Stimulated activated CD4-positive, alpha-beta T cell treated with anti-CD3 and anti-CD28 coated beads, Interleukin-1b, Interleukin-23, amount 100 ng/mL, for 1 hour (primary cell): ENCODE results near the gene FCN2.

Source experiments
- DNase-seq, 2 donors: peaks; one replicate each; pipeline ENCODE4 v3.0.0-alpha.2; 2020; ENCODE audit warnings: low read depth in 2 of 2

FCN2 gene

DNA sequence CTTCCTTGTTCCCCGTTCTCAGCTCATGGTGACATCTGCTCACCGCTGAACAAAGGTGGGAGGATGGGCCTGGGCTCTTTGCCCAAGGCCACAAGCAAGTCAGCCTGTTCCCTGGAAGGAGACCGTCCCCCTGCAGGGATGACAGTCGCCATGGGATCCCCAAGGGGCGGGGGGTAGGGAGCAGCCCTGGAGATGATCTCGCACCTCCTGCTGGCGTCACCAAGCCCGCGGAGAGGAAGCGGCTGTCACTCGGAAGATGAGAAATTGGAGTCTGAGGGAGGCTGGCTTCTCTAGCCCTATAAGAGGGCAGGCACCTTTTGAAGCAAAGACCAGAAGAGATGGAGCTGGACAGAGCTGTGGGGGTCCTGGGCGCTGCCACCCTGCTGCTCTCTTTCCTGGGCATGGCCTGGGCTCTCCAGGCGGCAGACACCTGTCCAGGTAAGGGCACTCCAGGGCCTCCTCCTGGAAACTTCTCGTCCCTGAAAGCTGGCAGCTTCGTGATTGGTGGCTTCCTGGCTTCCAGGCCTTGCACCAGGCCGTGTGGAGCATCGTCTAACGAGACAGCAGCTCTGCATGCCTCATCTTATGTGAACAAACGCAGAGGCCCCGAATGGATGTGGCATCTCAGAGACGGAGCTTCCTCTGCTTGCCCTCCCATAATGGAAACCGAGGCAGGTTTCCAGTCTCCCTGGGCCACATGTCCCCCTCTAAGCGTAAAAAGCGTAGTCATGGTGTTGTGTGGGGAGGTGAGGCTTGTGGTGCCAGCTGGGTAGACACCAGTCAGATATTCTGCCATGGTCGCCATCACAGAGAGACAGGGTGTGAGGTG, at the start of gene FCN2:
TSS of gene FCN2 (plus strand) at position 327 of the 829 bp plus-strand sequence. CDS start at position 339, 12 bp downstream.
- no peak for DNase-seq

DNA sequence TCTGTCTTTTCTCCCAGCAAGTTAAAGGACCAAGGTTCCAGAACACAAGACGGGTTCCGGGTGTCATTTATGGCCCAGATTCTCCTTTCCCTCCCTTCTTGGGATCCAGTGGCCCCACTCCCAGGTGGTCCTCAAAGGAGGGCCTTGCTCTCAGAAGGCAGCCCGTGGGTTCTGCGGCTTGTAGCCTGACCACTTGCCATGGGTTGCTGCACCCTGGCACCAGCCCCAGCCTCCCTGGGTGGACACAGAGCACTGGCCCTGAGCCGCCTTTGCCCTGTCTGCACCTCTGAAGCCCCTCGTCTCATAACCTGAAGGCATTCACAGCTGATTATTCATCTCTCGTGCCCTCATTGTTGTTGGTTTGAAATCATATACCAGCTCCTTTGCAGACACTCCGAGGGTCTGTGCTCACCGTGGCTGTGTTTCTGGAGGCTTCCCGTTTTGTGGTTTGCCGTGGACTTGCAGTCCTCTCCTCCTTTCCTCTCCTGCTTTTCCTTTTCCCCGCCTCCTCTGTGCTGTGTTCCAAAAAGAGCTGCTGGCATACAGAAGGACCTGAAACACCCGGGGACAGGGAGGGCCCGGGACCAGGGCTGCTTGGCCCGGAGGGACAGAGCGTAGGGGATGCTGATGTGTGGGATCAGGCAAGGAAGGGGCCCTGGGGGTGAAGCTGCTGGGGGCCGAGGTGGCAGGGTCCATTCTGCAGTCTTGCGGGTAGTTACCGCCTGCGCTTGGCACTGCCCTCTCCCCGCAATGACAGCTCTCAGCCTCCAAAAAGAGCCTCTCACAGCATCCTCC, 49.5 kb upstream of the FCN2 start:
- DNase-seq: no peak

- no peak for DNase-seq
These were observed 48.1 kb upstream of the FCN2 start for GRCh38 chr9:134832471-134832870.

DNA sequence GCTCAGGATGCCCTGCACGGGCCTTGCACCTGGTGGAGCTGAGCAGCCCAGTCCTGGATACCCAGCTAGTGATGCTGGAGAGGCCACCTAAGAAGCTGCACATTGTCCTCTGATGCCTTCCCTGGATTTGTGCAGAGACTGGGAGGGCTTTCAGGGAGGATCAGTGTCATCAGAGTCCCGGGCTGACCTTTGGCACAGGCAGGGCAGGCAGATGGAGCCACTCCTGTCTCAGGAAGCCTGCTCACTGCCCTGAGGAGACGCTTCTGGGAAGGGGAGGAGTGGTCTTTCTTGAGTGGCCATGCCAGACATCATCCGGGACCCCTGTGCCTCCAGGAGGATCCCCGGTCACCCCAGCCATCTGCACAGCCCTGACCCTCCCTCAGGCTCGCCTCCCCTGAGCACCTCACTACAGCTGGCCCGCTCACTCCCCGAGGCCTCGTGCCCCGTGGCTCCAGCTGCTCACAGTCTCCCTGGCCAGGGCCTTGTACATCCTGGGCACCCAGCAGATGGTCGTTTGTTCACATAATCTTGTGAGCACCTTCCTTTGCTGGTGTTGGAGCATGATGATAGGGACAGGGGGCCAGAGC, 47.2 kb upstream of the FCN2 start:
- no peak for DNase-seq

- no peak for DNase-seq
These were observed 46.2 kb upstream of the FCN2 start for GRCh38 chr9:134834217-134834956.

- DNase-seq: no peak
These were observed 45.6 kb upstream of the FCN2 start for GRCh38 chr9:134834957-134835419.

- DNase-seq: no peak
These were observed 45.2 kb upstream of the FCN2 start for GRCh38 chr9:134835448-134835847.

DNA sequence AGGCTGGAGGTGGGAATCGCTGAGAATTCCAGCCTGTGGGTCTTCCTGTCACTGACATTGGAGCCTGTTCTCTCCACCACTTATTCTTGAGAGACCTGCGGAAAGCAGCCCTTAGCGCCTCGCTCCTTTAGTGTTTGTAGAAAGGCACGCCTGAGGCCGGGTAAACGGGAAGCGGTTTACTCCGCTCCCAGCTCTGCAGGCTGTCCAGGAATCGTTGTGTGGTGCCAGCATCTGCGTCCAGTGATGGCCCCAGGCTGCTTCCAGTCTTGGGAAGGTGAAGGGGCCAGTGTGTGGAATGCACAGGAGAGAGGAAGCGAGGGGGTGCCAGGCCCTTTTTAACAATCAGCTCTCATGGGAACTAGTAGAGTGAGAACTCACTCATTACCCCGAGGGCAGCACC, 44.6 kb upstream of the FCN2 start:
- DNase-seq: no peak

DNA sequence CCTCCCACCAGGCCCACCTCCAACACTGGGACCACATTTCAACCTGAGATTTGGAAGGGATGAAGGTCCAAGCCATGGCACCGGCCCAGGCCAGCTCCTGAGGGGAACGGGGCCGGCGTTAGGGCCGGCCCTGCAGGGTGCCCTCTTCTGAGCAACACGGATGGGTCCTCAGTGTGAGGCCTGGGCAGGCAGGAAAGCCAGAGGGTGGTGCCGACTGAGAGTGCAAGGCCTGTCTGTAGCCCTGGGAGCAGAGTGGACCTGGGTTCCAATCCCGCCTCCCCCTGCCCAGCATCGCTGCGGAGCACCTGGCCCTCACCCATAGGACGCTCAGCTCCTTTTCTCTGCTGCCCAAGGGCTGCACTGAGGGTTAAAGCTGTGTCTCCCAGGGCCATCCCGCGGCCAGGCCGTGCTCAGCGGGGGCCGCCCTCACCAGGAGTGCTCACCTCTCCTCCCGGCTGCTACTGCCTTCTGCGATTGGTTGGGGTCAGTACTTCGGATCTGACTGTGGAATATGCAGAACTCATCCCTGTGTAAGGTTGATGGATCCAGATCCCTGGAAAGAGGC, 44.1 kb upstream of the FCN2 start:
- no peak for DNase-seq

DNA sequence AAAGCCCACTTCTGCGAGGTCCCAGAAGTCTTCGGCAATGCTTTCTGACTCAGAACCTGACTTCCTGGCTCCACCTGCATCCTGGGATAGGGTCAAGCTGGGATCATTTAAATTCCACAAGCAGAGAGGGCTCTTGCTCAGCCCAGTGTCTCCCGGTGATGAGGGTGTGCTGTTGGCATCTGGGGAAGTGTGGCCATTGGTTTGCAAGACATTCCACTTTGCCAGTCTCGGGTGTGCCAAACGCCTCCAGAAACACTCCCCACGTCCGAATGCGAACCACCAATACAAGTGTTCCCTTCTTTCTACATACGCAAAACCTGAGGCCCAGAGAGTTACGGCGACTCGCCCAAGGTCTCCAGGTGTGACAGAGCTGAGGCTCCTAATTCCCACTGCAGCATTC, 43.1 kb upstream of the FCN2 start:
- no peak for DNase-seq

- DNase-seq: no peak
These were observed 41.8 kb upstream of the FCN2 start for GRCh38 chr9:134838651-134839454.

DNA sequence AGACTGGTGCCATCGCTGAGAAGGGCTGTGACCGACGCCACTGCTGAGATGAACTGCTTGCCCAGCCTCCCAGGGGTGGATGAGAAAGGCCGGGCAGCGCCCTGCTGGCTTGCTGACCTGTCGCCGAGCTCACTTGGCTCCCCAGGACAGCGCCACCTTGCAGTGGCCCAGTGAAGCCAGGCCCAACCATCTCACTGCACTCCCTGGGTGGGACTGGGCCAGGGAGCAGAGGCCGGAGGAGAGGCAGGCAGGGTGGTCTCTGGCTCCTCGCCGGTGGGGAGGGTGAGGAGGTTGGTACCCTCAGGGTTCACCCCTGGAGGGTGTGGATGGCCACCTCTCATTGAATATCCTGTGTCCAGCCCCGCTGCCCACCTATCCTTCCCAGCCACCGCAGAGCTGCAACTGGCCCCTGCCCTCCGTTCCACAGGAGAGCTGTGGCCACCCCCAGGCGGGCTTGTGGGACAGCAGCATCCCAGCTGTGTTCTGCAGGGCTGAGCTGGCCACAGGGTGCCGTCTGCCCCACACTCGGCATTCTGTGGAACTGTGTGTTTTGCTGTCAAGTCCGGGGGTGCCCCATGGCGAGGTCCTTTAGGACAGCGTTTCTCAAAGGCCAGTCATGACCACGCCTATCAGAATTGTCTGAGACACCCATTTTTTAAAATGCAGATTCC, 41.0 kb upstream of the FCN2 start:
- DNase-seq: no peak

GRCh38 chr9:134840511-134840910, 40.1 kb upstream of the FCN2 start:
- no peak for DNase-seq

DNA sequence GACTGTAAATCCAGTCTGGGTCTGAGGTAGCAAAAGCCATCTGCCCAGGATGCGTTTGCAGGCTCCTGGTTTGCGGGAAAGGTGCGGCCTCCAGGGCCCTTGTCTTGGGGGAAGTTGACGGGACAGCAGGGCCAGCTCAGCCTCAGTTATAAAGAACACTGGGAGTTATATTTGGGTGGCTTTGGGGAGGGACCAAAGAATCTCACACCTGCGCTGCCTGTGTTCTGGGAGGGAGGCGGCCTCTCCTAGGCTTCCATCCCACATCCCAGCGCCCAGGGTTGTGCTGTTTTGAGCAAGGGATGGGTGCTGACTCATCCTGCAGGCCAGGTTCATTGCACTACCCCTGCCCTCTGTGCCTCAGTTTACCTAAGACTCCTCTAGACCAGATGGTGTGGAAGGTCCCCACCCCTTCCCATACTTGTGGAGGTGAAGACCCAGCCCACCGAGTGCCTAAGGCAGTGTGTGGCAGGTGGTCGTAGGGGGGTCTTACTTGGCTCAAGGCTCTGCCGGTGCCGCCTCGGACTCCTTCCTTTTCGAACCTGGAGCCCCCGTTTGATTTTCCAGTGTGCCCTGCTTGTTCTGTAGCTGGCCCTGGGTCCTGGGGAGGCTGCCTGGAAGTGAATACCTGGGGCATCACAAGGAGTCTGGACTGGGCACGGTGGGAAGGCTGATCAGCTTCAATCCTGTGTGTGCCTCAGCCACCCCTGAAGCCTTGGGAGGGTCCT, 39.3 kb upstream of the FCN2 start:
- DNase-seq: no peak

DNA sequence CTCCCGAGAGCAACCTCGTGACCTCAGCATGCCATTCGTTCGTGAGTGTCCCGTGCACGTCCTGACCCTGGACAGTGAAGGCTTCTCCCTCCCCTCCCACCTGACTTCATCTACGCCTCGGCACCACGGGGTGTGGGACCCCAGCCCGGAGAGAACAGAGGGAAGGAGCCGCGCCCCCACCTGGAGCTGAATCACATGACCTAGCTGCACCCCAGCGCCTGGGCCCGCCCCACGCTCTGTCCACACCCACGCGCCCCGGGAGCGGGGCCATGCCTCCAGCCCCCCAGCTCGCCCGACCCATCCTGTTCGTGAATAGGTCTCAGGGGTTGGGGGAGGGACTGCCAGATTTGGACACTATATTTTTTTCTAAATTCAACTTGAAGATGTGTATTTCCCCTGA, 38.3 kb upstream of the FCN2 start:
- DNase-seq: no peak

DNA sequence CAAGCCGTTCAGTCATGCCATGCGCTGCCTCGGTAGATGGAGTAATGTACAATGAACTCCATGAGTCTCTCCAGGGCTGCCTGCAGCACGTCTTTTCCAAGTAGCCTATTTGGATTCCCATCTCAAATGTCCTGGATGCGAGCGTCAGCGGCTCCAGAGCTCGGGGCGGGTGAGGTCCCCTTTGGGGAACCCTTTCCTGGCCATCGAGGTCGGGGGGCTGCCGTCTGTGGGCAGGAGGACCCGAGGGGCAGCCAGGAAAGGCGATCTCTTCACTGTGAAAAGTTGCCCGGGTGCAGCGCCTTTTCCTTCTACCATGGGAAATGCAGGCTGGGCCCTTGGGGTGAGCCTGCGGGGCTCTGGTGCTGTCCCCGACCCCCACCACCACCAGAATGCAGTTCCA, 36.9 kb upstream of the FCN2 start:
- no peak for DNase-seq

- no peak for DNase-seq
These were observed 35.8 kb upstream of the FCN2 start for GRCh38 chr9:134844821-134845220.

DNA sequence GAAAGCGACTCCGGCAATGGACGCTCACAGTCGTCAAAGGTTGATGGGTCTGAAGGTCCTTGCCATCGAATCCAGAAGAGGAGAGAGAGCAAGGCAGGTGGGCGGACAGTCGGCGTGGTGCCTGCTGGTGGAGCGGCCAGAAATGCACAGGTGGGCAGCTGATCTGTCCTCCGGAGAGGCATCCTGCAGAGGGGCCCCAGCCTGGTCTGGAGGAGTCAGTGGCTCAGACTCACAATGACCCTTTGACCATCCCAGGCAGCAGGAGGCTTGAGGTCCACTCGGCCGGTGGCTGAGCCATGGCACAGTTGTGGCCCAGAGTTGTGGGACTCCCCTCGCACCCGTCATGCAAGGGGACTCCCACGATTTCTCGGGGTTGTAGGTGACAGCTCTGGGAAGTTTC, 34.4 kb upstream of the FCN2 start:
- no peak for DNase-seq

DNA sequence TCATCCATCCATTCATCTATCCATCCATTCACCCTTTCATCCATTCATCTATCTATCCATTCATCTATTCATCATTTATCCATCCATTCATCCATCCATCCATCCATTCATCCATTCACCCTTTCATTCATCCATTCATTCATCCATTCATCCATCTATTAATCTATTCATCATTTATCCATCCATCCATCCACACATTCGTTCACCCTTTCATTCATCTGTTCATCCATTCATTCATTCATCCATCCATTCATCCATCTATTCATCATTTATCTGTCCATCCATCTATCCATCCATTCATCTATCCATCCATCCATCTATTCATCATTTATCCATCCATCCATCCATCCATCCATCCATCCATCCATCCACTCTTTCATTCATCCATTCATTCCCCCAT, 33.9 kb upstream of the FCN2 start:
- DNase-seq: no peak

GRCh38 chr9:134847138-134847537, 33.5 kb upstream of the FCN2 start:
- DNase-seq: no peak
